Left lung (tissue), 14 donors: ENCODE measurements around the gene FBXW5. TPM values are rescaled to one million over a fixed set of nuclear protein-coding genes. Genes with fewer than 3 reads are reported as not detected.

ENCODE experiments used
- ATAC-seq: fragments of 200-7000 bp; cut with Tn5 transposase; one replicate; pipeline ENCODE4 v1.9.1; 2020; ENCODE audit warnings: moderate library complexity
- DNase-seq, 4 donors: peaks; one replicate each; pipeline ENCODE4 v3.0.0-alpha.2; 2013 to 2020
- H3K27ac ChIP-seq, 2 donors: fragments of 200-600 bp; sonication (generic) in 1 of 2; one replicate each; pipeline versions ENCODE4 v1.5.0 to v1.8.0; 2020 to 2021
- H3K27me3 ChIP-seq, 2 donors: fragments of 200-600 bp; sonication (generic) in 1 of 2; one replicate each; pipeline versions ENCODE4 v1.5.0 to v1.8.0; 2020 to 2021
- H3K36me3 ChIP-seq, 2 donors: fragments of 200-600 bp; sonication (generic) in 1 of 2; one replicate each; pipeline versions ENCODE4 v1.5.0 to v1.8.0; 2020 to 2021
- H3K4me1 ChIP-seq, 2 donors: fragments of 200-600 bp; one replicate each; pipeline ENCODE4 v1.8.0; 2021
- H3K4me3 ChIP-seq, 2 donors: fragments of 200-600 bp; sonication (generic) in 1 of 2; one replicate each; pipeline versions ENCODE4 v1.5.0 to v1.8.0; 2020 to 2021; ENCODE audit warnings: mild to moderate bottlenecking in 1 of 2
- H3K9me3 ChIP-seq, 2 donors: fragments of 200-600 bp; sonication (generic) in 1 of 2; one replicate each; pipeline versions ENCODE4 v1.5.0 to v1.8.0; 2020 to 2021
- intact Hi-C, 2 donors: fragments of 100-400 bp; cut with DNase I; formaldehyde crosslinking; loops; one replicate each; pipeline versions ENCODE4 v1.11.2 to v1.14.2; 2022
- long read RNA-seq, 12 donors: library from polyadenylated mRNA in 2 of 12; unstranded in 2 of 12; transcript quantifications; one replicate each; pipeline ENCODE4 v2.0.0 and lab custom pipeline, GENCODE V29; 2019 to 2026
- polyA plus RNA-seq, 6 donors: library from polyadenylated mRNA; unstranded; fragments of 120-200 nt; gene quantifications; one replicate each; pipeline ENCODE4 v1.2.1, GENCODE V29; 2013; ENCODE audit not compliant: insufficient read length in 6 of 6
- total RNA-seq, 2 donors: library from RNA; stranded (reverse); fragmentation: NEBNext Ultra II Directional; extraction: Animal tissue kit (Norgen Biotek cat#: 25700); gene quantifications; one replicate each; pipeline ENCODE4 v1.2.1, GENCODE V29; 2021
- TF ChIP-seq, protein P1 (sequence below), 2 donors: fragments of 200-600 bp; sonication (generic) in 1 of 2; IDR thresholded peaks; one replicate each; pipeline versions ENCODE4 v1.5.0 to v1.8.0; 2021; ENCODE audit warnings: antibody characterized with exemption in 2 of 2
- donor health status: DM: no; HTN: yes; CAD: no.
- donor health status: DM: no; HTN: no; CAD: no.

Gene FBXW5
- total RNA-seq = 100 to 1,000 TPM in 1 of 2 donors, 10 to 100 TPM in 1; 98.5 to 111 TPM
- polyA plus RNA-seq = 10 to 100 TPM; 33.0 to 59.6 (median 43.6) TPM
- long read RNA-seq, donor 1, transcript FBXW5-201 (9 exons, 2,274 nt) = major isoform, 9 of 26 reads
- long read RNA-seq, donor 1, partial matches to known transcripts = 13 of 26 reads
- long read RNA-seq, donor 1, other reads (novel, unspliced or antisense) = 0 of 26 reads
- long read RNA-seq, donor 2, transcript FBXW5-201 (9 exons, 2,274 nt) = major isoform, 10 of 12 reads
- long read RNA-seq, donor 2, partial matches to known transcripts = 0 of 12 reads
- long read RNA-seq, donor 2, other reads (novel, unspliced or antisense) = 0 of 12 reads
- long read RNA-seq, donor 3, transcript FBXW5-201 (9 exons, 2,274 nt) = major isoform, 11 of 17 reads
- long read RNA-seq, donor 3, partial matches to known transcripts = 6 of 17 reads
- long read RNA-seq, donor 3, other reads (novel, unspliced or antisense) = 0 of 17 reads
- long read RNA-seq, donor 4, transcript FBXW5-201 (9 exons, 2,274 nt) = major isoform, 24 of 51 reads
- long read RNA-seq, donor 4, partial matches to known transcripts = 20 of 51 reads
- long read RNA-seq, donor 4, other reads (novel, unspliced or antisense) = 7 of 51 reads
- long read RNA-seq, donor 5, partial matches to known transcripts = 0 of 7 reads
- long read RNA-seq, donor 5, other reads (novel, unspliced or antisense) = 0 of 7 reads
- long read RNA-seq, donor 6, transcript FBXW5-201 (9 exons, 2,274 nt) = major isoform, 8 of 15 reads
- long read RNA-seq, donor 6, partial matches to known transcripts = 6 of 15 reads
- long read RNA-seq, donor 6, other reads (novel, unspliced or antisense) = 0 of 15 reads
- long read RNA-seq, donor 7, partial matches to known transcripts = 0 of 4 reads
- long read RNA-seq, donor 7, other reads (novel, unspliced or antisense) = 0 of 4 reads
- long read RNA-seq, donor 8, transcript FBXW5-201 (9 exons, 2,274 nt) = major isoform, 12 of 18 reads
- long read RNA-seq, donor 8, partial matches to known transcripts = 5 of 18 reads
- long read RNA-seq, donor 8, other reads (novel, unspliced or antisense) = 0 of 18 reads
- long read RNA-seq, donor 9 = 0 reads
- long read RNA-seq, donor 10, transcript FBXW5-201 (9 exons, 2,274 nt) = major isoform, 45 of 74 reads
- long read RNA-seq, donor 10, partial matches to known transcripts = 13 of 74 reads
- long read RNA-seq, donor 10, other reads (novel, unspliced or antisense) = 16 of 74 reads
- long read RNA-seq, donor 11, transcript FBXW5-201 (9 exons, 2,274 nt) = major isoform, 9 of 16 reads
- long read RNA-seq, donor 11, partial matches to known transcripts = 5 of 16 reads
- long read RNA-seq, donor 11, other reads (novel, unspliced or antisense) = 0 of 16 reads
- long read RNA-seq, donor 12, transcript FBXW5-201 (9 exons, 2,274 nt) = major isoform, 11 of 16 reads
- long read RNA-seq, donor 12, partial matches to known transcripts = 5 of 16 reads
- long read RNA-seq, donor 12, other reads (novel, unspliced or antisense) = 0 of 16 reads

- H3K9me3 ChIP-seq = no peaks in the 10 kb centered on the region
- H3K4me3 ChIP-seq = peak within 1 kb of the TSS; percentile 94 to 98
- H3K27ac ChIP-seq = peak within 1 kb of the TSS; percentile 83 to 90
- ATAC-seq (peak; percentile 88), DNase-seq (peak; percentile 92 to 100 (median 96))
- peaks cover 0 to 34% of the 10 kb centered on the region in 2 donors for H3K36me3 ChIP-seq
- intact Hi-C loops = no loop called here
- TF ChIP-seq, protein P1, sequence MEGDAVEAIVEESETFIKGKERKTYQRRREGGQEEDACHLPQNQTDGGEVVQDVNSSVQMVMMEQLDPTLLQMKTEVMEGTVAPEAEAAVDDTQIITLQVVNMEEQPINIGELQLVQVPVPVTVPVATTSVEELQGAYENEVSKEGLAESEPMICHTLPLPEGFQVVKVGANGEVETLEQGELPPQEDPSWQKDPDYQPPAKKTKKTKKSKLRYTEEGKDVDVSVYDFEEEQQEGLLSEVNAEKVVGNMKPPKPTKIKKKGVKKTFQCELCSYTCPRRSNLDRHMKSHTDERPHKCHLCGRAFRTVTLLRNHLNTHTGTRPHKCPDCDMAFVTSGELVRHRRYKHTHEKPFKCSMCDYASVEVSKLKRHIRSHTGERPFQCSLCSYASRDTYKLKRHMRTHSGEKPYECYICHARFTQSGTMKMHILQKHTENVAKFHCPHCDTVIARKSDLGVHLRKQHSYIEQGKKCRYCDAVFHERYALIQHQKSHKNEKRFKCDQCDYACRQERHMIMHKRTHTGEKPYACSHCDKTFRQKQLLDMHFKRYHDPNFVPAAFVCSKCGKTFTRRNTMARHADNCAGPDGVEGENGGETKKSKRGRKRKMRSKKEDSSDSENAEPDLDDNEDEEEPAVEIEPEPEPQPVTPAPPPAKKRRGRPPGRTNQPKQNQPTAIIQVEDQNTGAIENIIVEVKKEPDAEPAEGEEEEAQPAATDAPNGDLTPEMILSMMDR (IDR thresholded peaks at IDR 0.05) = peak; percentile 97 to 100
- H3K4me1 ChIP-seq = peaks cover 13 to 44% of the 10 kb centered on the region in 2 donors
- H3K27me3 ChIP-seq = no peaks in the 10 kb centered on the region
Measured at GRCh38 chr9:136944519-136945332, at the start of gene FBXW5, which contains the start of gene C8G. FBXW5 (minus strand) TSS chr9:136944738; CDS start chr9:136944083, 655 bp downstream. C8G (plus strand) TSS chr9:136945243; CDS start chr9:136945321, 78 bp downstream.

- peaks cover 0 to 19% of the 10 kb centered on the region in 2 donors for H3K36me3 ChIP-seq
- peaks cover 27 to 54% of the 10 kb centered on the region in 2 donors for H3K4me1 ChIP-seq
- DNase-seq = no peak
- intact Hi-C loops = no loop called here
- H3K27ac ChIP-seq = peak overlapping the region; percentile 87 to 96
- TF ChIP-seq, protein P1 (IDR thresholded peaks at IDR 0.05) = no peak
- no peak for ATAC-seq
- peaks cover 0 to 3% of the 10 kb centered on the region in 2 donors for H3K9me3 ChIP-seq
- H3K4me3 ChIP-seq = peak overlapping the region; percentile 70 to 97
- H3K27me3 ChIP-seq = peaks cover 0 to 32% of the 10 kb centered on the region in 2 donors
Measured at GRCh38 chr9:136992819-136993369, 48.4 kb upstream of the FBXW5 start.

- peaks cover 27 to 47% of the 10 kb centered on the region in 2 donors for H3K4me1 ChIP-seq
- intact Hi-C loops = no loop called here
- TF ChIP-seq, protein P1 (IDR thresholded peaks at IDR 0.05) = no peak
Measured at GRCh38 chr9:136991993-136992818, 47.7 kb upstream of the FBXW5 start, which contains the start of gene PAXX. PAXX (plus strand) TSS chr9:136992422; CDS start chr9:136992444, 22 bp downstream.

More at GRCh38 chr9:136991993-136992818, 47.7 kb upstream of the FBXW5 start, which contains the start of gene PAXX:
- DNase-seq (peak; percentile 72 to 99 (median 93)), ATAC-seq (peak; percentile 81)
- H3K27ac ChIP-seq = peak within 1 kb of the TSS; percentile 87 to 96
- peak within 1 kb of the TSS; percentile 70 to 97 for H3K4me3 ChIP-seq
- H3K36me3 ChIP-seq = peaks cover 0 to 19% of the 10 kb centered on the region in 2 donors
- H3K9me3 ChIP-seq = peaks cover 0 to 3% of the 10 kb centered on the region in 2 donors
- H3K27me3 ChIP-seq = peaks cover 0 to 29% of the 10 kb centered on the region in 2 donors
